TTC549 (cell line): Measurements from ENCODE around the gene MYO10.

Source experiments
- FAIRE-seq: peaks from 2 replicates; lab custom pipeline; 2012; peaks lifted over from hg19 to GRCh38; lab: Jason Lieb, UNC

Gene MYO10

DNA sequence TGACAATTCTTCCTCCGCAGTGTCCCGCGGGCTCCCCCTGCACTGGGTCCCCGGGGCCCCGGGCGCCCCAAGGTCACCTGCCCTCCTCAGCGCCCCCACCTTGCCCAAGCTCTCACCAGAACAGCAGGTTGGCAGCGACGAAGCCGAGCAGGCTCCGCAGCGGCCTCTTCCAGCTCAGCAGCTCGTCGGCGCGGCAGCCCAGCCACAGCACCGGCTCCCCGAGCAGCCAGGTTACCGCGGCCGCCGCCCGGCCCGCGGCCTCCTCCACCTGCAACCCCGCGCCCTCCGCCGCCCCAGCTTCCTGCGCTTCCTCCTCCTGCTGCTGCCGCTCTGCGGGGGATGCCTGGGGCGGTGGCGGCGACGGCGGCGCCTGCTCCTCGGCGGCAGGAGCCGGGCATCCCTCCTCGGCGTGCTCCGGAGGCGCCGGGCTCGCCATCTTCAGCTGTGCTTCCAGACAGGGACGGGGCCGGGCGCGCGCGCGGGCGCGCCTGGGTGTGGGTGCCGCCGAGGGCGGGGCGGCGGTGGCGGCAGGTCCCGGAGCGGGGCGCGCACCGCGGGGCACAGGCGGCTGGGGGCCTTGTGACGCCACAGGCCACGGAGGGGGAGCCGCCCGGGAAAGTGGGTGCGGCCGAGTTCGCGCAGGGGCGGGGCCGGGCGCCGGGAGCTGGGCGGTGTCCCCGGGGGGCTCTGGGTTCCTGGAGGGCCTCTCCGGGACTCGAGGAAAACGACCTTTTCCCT, 319.4 kb downstream of the MYO10 start, which contains the start of gene RETREG1:
RETREG1 (minus strand) TSS at position 462 of the 738 bp plus-strand sequence; CDS start at position 436, 26 bp downstream.
- no peak for FAIRE-seq

DNA sequence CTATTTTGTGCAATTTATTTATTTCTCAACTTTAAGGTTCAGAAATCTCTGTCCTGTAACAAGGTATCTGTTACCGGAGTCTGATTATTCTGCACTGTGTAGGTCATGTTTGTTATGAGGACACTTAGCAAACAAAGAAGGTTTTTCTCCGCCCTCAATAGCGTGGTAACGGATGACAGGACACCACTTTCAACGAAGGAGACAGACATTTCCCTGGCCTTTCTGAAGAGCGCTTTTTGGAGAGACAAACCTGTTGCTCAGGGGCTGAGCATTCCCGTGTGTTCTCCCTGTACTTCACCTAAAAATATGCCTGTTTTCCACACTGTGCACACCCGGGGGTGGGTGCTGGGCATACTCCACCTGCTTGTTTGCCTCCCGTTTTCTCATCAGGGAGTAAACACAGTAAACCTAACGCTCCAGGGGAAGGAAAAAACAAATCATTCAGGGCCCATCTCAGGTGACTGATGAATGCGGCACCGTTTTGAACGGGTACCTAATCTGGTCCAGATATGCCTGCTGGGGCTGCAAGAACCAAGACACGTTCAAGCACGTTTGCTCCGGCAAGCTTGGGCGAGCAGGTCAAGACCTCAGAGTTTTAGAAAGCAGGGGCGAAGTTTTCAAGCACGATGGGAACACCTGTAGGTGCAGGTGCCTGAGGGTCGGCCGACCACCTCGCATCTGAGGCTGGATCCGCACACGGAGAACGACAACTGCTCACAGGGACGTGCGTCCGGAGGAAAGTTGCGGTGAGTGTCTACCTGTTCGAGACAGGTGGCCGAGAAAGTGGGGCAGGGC, 320.1 kb downstream of the MYO10 start:
- no peak for FAIRE-seq

DNA sequence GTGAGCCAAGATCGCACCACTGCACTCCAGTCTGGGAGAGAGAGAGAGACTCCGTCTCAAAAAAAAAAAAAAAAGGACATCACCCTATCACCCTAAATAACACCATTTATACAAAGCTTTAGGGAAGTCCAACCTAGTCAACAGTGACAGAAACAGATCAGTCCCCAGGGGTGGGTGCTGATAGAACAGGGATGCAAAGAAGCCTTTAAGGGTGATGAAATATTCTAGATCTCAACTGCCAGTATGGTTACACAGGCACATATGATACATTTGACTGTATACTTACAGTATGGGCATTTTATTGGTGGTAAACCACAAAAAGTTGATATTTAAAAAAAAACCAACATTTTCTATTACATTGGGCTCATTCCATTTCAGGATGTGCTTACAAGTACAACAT, 324.1 kb downstream of the MYO10 start:
- no peak for FAIRE-seq
